ENCODE results near the gene CLIP2.

The CLIP2 gene

DNA sequence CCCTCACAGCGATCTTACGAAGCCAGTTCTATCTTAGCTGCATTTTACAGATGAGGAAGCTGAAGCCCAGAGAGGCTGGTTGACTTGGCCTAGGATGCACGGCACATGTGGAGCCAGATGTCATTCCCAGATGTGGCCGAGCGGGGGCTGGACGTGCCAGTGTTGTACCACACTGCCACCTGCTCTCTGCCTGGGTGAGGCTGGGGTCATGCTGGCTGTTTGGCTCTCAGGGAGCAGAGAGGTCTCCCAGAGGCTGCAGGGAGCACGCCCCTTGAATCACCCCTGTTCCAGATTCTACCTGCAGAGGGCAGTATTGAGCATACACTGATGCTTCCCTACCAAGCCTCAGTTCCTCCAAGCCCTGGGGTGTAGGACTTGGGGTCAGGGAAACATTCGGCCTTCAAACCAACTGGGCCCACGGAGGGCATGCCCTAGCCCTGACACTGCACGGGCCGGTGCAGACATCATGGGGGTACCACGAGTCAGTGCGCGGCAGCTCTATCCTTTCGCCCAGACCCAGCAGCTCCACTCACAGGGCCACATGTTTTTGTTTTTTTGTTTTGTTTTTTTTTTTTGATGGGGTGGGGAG is 160.7 kb downstream of the CLIP2 start:
- DNase-seq, result no peak

GRCh38 chr7:74452748-74453321 is 163.6 kb downstream of the CLIP2 start:
- DNase-seq, result no peak

DNA sequence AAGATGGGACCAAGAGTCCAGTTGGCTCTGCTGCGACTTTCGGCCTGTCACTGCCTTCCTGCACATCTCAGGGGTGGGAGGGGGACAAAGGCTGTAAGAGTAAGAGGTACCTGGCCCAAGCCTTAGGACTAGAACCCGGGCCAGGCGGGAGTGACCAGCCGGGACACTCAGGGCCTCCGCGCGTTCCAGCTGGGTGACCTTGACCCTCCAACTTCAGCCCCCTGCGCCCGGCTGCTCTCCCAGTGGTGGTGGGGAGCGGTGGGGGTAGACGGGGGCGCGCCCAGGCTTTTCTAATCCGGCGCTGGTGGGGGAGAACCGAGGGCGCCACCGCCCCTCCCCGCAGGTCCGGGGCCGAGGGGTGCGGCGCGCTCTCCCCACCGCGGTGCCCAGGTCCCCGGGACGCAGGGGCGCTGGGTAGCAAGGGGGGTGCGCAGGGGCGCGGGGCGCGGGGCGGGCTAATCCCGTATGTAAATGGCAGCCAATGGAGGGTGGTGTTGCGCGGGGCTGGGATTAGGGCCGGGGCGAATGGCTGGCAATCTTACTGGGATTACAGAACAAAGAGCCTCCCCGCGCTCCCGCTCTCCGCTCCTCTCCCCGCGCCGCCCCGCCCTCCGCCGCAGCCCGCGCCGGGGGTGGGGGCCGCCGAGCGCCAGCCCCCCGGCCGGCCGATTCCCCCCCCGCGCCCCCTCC is 164.3 kb downstream of the CLIP2 start, which contains the start of gene GTF2IRD1:
TSS of gene GTF2IRD1 (plus strand) at position 585 of the 690 bp plus-strand sequence. CDS start 54,175 bp downstream, outside the sequence.
- peak; percentile 27 for DNase-seq

GRCh38 chr7:74454021-74454924 is 165.1 kb downstream of the CLIP2 start:
- DNase-seq, result no peak

GRCh38 chr7:74454925-74455288 is 165.7 kb downstream of the CLIP2 start:
- no peak for DNase-seq

- no peak for DNase-seq
These were observed 166.1 kb downstream of the CLIP2 start for GRCh38 chr7:74455291-74455804.
